ENCODE results near the gene RRP1B.

DNA sequence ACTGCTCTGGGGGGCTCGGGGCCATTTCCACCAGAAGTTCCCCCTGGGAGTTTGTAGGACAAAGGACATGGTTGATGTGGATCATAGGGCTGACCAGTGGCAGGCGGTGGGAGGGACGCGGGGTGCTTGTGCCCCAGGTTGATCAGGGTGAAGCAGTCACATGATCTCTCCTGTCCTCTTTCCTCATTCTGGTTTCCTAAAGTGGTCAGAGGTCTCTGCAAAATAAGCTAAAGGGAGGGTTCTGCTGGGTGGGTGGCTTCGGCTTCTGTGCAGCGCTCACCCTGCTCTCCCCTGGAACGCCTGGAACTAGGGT lies 68.8 kb downstream of the RRP1B start:
- no peak for TF ChIP-seq POLR2AphosphoS5 (IDR thresholded peaks at IDR 0.05; ENCODE audit: low read depth, low read length)
- TF ChIP-seq TAF1 (IDR thresholded peaks at IDR 0.05; ENCODE audit: borderline replicate concordance, insufficient read depth, low read length), result no peak

Measured in PFSK-1 (cell line).